ENCODE measurements around the gene TMEM109.

- TF ChIP-seq EZH2 (IDR thresholded peaks at IDR 0.05; ENCODE audit: insufficient read depth, low read length) (no peak), CTCF (IDR thresholded peaks at IDR 0.05; ENCODE audit: insufficient read depth, low read depth, low read length) (no peak)
These were observed 5.2 kb upstream of the TMEM109 start for GRCh38 chr11:60908803-60909202.

All from astrocyte (in vitro differentiated cells and primary cell).